Activated naive CD8-positive, alpha-beta T cell treated with anti-CD3 and anti-CD28 coated beads, Interleukin-2, amount 10 ng/mL, durations not matched to agents 7 days and 5 days (primary cell): Measurements from ENCODE around the gene ZNF184. TPM values are rescaled to one million over a fixed set of nuclear protein-coding genes. Genes with fewer than 3 reads are reported as not detected.
"Not testable (repeated sequence)": the region's sequence is repeated elsewhere in the genome, so short reads cannot be mapped to it uniquely, and the experiment has no call there.

Experiments
- ATAC-seq: fragments of 150-1000 bp; cut with Tn5 transposase; one replicate; pipeline ENCODE4 v1.10.0; 2021; ENCODE audit warnings: low read depth, moderate library complexity
- POLR2A ChIA-PET: fragments of 350-600 bp; sonication (Branson Sonifier 250); formaldehyde crosslinking; loops from one replicate; lab custom pipeline; 2021; ENCODE audit warnings: antibody characterized with exemption; lab: Charles Lee
- DNase-seq: peaks from one replicate; pipeline ENCODE4 v3.0.0; 2021
- H3K27ac Mint-ChIP-seq: one replicate; pipeline ENCODE4 v1.8.0; 2022; ENCODE audit warnings: mild to moderate bottlenecking, mixed read lengths
- H3K27me3 Mint-ChIP-seq: one replicate; pipeline ENCODE4 v1.8.0; 2022; ENCODE audit warnings: mild to moderate bottlenecking, moderate library complexity, mixed read lengths
- H3K36me3 Mint-ChIP-seq: one replicate; pipeline ENCODE4 v1.8.0; 2021; ENCODE audit warnings: mild to moderate bottlenecking, mixed read lengths
- H3K4me1 Mint-ChIP-seq: one replicate; pipeline ENCODE4 v1.8.0; 2021; ENCODE audit warnings: mixed read lengths
- H3K4me3 Mint-ChIP-seq: one replicate; pipeline ENCODE4 v1.8.0; 2022; ENCODE audit warnings: mild to moderate bottlenecking, moderate library complexity, mixed read lengths
- H3K9me3 Mint-ChIP-seq: one replicate; pipeline ENCODE4 v1.8.0; 2021; ENCODE audit warnings: mixed read lengths
- total RNA-seq, 2 experiments: library from RNA; stranded (reverse); gene quantifications; one replicate each; pipeline ENCODE4 v1.2.3, GENCODE V29; 2021

ZNF184 gene
- total RNA-seq, 2 experiments from 2014 or later, result 13.1 to 14.1 TPM

- H3K4me3 Mint-ChIP-seq, result no peak overlapping the region
- H3K36me3 Mint-ChIP-seq, result peaks cover 3% of the 10 kb centered on the region
- DNase-seq (no peak), ATAC-seq (no peak)
- POLR2A ChIA-PET, result no interaction called here
- peaks cover 9% of the 10 kb centered on the region for H3K9me3 Mint-ChIP-seq
- H3K27ac Mint-ChIP-seq, result no peak overlapping the region
- no peaks in the 10 kb centered on the region for H3K27me3 Mint-ChIP-seq
- peaks cover 3% of the 10 kb centered on the region for H3K4me1 Mint-ChIP-seq
Observed at GRCh38 chr6:27428966-27429365, 43.9 kb downstream of the ZNF184 start.

DNA sequence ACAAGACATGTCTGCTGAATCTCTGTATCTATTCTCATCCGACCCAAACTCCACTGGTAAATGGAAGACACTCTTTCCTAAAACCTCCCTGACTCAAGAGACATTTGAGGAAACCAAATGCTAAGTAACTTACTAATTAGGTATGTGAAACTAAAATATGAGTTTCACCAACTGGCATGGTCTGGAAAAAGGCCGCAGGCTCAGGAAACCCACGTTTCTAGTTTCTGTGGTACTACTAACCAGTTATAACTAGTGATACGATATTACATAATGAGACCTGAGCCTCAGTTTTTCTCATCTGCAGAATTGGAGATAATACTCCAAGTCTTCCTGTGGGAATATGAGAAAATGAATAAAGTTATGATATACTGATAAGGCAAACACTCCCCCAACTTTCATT is 44.4 kb downstream of the ZNF184 start:
- Mint-ChIP-seq H3K36me3 (peaks cover 2% of the 10 kb centered on the region), H3K27me3 (no peaks in the 10 kb centered on the region), H3K9me3 (peaks cover 6% of the 10 kb centered on the region), H3K27ac (no peak overlapping the region), H3K4me1 (peaks cover 3% of the 10 kb centered on the region), H3K4me3 (no peak overlapping the region)
- POLR2A ChIA-PET, result no interaction called here
- no peak for ATAC-seq
- DNase-seq, result no peak

- no peak overlapping the region for H3K4me3 Mint-ChIP-seq
- POLR2A ChIA-PET, result no interaction called here
- H3K27me3 Mint-ChIP-seq, result peaks cover 3% of the 10 kb centered on the region
- H3K27ac Mint-ChIP-seq, result no peak overlapping the region
- peaks cover 9% of the 10 kb centered on the region for H3K9me3 Mint-ChIP-seq
- ATAC-seq (no peak), DNase-seq (no peak)
- no peaks in the 10 kb centered on the region for H3K36me3 Mint-ChIP-seq
- peaks cover 3% of the 10 kb centered on the region for H3K4me1 Mint-ChIP-seq
Observed at GRCh38 chr6:27426045-27426620, 46.8 kb downstream of the ZNF184 start.

DNA sequence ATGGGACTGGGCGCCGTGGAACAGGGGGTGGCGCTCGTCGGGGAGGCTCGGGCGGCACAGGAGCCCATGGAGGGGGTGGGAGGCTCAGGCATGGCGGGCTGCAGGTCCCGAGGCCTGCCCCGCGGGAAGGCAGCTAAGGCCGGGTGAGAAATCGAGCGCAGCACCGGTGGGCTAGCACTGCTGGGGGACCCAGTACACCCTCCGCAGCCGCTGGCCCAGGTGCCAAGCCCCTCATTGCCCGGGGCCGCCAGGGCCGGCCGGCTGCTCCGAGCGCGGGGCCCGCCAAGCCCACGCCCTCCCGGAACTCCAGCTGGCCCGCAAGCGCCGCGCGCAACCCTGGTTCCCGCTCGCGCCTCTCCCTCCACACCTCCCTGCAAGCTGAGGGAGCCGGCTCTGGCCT is 48.1 kb downstream of the ZNF184 start:
- H3K4me1 Mint-ChIP-seq, POLR2A ChIA-PET, H3K27ac Mint-ChIP-seq, H3K27me3 Mint-ChIP-seq, H3K36me3 Mint-ChIP-seq, ATAC-seq, H3K9me3 Mint-ChIP-seq, H3K4me3 Mint-ChIP-seq, DNase-seq: not testable (repeated sequence)

- Mint-ChIP-seq H3K4me3 (no peak overlapping the region), H3K9me3 (peaks cover 7% of the 10 kb centered on the region), H3K36me3 (no peaks in the 10 kb centered on the region), H3K27me3 (peaks cover 5% of the 10 kb centered on the region), H3K4me1 (no peaks in the 10 kb centered on the region), H3K27ac (no peak overlapping the region)
- no peak for DNase-seq
- POLR2A ChIA-PET, result no interaction called here
- no peak for ATAC-seq
Observed at GRCh38 chr6:27422651-27423332, 50.1 kb downstream of the ZNF184 start.

DNA sequence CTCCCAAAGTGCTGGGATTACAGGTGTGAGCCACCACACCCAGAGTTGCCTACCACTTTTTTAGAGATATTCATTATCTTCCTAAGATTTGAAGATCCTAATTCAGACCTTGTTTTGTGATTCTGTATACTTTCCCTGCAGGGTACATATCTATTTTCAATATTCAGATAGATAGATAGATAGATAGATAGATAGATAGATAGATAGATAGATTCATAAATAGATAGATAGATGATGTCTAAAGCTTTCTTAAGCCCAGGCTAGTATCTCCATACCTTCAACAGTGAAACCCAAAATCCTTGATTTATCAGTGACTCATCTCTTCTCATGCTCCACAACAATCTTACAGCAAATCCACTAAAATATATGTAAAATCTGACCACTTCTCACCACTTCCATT is 53.5 kb downstream of the ZNF184 start:
- DNase-seq (no peak), ATAC-seq (no peak)
- Mint-ChIP-seq H3K27ac (no peak overlapping the region), H3K4me3 (no peak overlapping the region), H3K4me1 (no peaks in the 10 kb centered on the region), H3K9me3 (peaks cover 12% of the 10 kb centered on the region), H3K36me3 (no peaks in the 10 kb centered on the region), H3K27me3 (peaks cover 5% of the 10 kb centered on the region)
- POLR2A ChIA-PET, result no interaction called here

DNA sequence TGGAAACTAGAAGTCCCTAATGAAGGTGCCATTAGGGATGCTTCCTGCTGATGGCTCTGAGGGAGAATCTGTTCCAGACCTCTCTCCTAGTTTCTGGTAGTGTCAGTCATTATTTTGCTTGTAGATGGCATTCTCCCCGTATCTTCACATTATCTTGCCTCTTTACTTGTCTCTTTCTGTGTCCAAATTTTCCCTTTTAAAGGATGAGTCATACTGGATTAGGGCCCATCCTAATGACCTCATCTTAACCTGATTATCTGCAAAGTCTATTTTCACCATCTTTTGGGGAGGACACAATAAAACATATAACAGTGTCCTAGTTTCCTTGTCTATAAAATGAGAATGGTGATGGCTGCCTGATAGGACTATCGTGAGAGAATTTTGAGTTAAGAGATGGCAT is 57.0 kb downstream of the ZNF184 start:
- no peaks in the 10 kb centered on the region for H3K4me1 Mint-ChIP-seq
- H3K27me3 Mint-ChIP-seq, result peaks cover 2% of the 10 kb centered on the region
- peaks cover 2% of the 10 kb centered on the region for H3K36me3 Mint-ChIP-seq
- ATAC-seq (no peak), DNase-seq (no peak)
- H3K27ac Mint-ChIP-seq, result no peak overlapping the region
- POLR2A ChIA-PET, result no interaction called here
- peaks cover 11% of the 10 kb centered on the region for H3K9me3 Mint-ChIP-seq
- H3K4me3 Mint-ChIP-seq, result no peak overlapping the region

- H3K4me3 Mint-ChIP-seq, result no peak overlapping the region
- DNase-seq (no peak), ATAC-seq (no peak)
- H3K27me3 Mint-ChIP-seq, result peaks cover 2% of the 10 kb centered on the region
- peaks cover 2% of the 10 kb centered on the region for H3K36me3 Mint-ChIP-seq
- H3K4me1 Mint-ChIP-seq, result no peaks in the 10 kb centered on the region
- peaks cover 13% of the 10 kb centered on the region for H3K9me3 Mint-ChIP-seq
- no peak overlapping the region for H3K27ac Mint-ChIP-seq
- POLR2A ChIA-PET, result no interaction called here
Observed at GRCh38 chr6:27414996-27415395, 57.9 kb downstream of the ZNF184 start.

DNA sequence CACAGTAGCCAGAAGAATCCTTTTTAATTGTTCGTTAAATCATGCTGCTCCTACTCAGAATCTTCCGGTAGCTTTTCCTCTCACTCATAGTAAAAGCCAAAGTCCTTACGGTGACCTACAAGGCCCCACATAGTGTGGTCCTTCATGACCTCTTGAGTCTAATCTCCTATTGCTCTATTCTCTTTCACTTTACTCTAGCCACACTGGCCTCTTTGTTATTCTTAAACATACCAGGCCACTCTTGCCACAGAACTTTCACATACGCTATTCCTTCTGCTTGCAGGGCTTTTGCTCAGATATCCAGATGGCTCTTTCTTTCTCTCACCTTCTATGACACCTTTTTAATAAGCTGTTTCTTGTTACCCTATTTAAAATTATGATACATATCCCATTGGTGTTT is 58.6 kb downstream of the ZNF184 start:
- peaks cover 2% of the 10 kb centered on the region for H3K36me3 Mint-ChIP-seq
- H3K9me3 Mint-ChIP-seq, result peaks cover 13% of the 10 kb centered on the region
- ATAC-seq (no peak), DNase-seq (no peak)
- H3K27ac Mint-ChIP-seq, result no peak overlapping the region
- no peaks in the 10 kb centered on the region for H3K27me3 Mint-ChIP-seq
- POLR2A ChIA-PET, result no interaction called here
- no peak overlapping the region for H3K4me3 Mint-ChIP-seq
- H3K4me1 Mint-ChIP-seq, result no peaks in the 10 kb centered on the region

DNA sequence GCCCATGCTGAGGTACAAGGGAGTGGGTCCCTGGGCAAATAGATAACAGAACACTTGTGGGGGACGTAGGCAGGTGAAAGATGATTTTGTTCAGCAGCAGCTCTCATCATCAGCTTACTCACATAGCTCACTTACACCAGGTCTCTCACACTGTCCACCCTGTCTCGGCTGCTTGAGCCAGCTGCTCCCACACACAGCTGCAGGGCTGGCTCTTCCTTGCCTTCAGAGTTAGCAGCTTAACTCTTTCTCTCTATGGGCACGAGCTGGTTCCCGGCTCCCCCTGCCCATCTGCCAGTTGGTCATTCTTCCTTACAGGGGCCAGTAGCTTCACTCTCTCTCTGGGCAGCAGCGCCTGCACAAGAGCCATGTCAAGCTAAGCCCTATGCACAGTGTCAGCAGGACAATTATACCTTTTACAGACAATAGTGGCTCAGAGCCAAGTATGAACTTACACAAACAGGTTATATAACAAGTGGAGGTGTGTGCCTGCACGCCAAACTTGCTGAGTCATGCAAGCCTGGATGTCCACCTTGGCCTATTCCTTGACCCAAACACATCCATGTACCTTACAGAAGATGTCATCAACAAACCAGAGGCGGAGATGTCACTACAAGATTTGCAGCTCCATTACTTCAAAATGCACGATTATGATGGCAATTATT is 65.6 kb downstream of the ZNF184 start:
- Mint-ChIP-seq H3K4me1 (no peaks in the 10 kb centered on the region), H3K27ac (no peak overlapping the region), H3K4me3 (no peak overlapping the region), H3K27me3 (no peaks in the 10 kb centered on the region), H3K36me3 (peaks cover 8% of the 10 kb centered on the region), H3K9me3 (peaks cover 27% of the 10 kb centered on the region)
- POLR2A ChIA-PET, result no interaction called here
- DNase-seq (no peak), ATAC-seq (no peak)

GRCh38 chr6:27406085-27406484 is 66.8 kb downstream of the ZNF184 start:
- ATAC-seq (no peak), DNase-seq (no peak)
- POLR2A ChIA-PET, result no interaction called here
- Mint-ChIP-seq H3K27ac (no peak overlapping the region), H3K9me3 (peaks cover 32% of the 10 kb centered on the region), H3K4me3 (no peak overlapping the region), H3K36me3 (peaks cover 15% of the 10 kb centered on the region), H3K27me3 (no peaks in the 10 kb centered on the region), H3K4me1 (no peaks in the 10 kb centered on the region)

GRCh38 chr6:27400877-27401642 is 71.8 kb downstream of the ZNF184 start:
- peaks cover 52% of the 10 kb centered on the region for H3K36me3 Mint-ChIP-seq
- POLR2A ChIA-PET, result no interaction called here
- no peak overlapping the region for H3K27ac Mint-ChIP-seq
- H3K4me1 Mint-ChIP-seq, result no peaks in the 10 kb centered on the region
- no peak for ATAC-seq
- no peaks in the 10 kb centered on the region for H3K27me3 Mint-ChIP-seq
- H3K9me3 Mint-ChIP-seq, result peaks cover 52% of the 10 kb centered on the region
- DNase-seq, result no peak
- no peak overlapping the region for H3K4me3 Mint-ChIP-seq
